ENCODE results near the gene ZMAT3. TPM values are rescaled to one million over a fixed set of nuclear protein-coding genes. Genes with fewer than 3 reads are reported as not detected.

Gene ZMAT3
- total RNA-seq, 4 donors from 2014 or later = 8.3 to 11.7 (median 10.0) TPM

DNA sequence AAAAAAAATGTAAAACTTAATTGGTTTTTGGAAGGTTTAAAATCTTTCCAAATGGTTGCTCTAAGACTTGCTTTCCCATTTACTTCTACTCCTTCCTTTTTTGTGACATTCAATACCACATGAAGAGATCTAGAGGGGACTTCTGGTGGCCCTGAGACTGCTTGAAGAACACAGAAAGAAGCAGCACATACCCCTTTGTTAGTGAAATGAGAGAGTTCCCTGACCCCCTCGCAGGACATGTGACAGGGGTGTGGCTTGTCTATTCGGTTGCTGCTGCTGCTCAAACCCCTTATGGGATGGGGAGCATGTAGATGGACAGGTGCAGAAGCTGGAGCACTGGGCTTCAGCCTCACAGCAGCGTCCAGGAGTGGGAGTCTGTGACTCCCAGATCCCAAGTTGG, 71.0 kb downstream of the ZMAT3 start:
- TF ChIP-seq, protein P1, sequence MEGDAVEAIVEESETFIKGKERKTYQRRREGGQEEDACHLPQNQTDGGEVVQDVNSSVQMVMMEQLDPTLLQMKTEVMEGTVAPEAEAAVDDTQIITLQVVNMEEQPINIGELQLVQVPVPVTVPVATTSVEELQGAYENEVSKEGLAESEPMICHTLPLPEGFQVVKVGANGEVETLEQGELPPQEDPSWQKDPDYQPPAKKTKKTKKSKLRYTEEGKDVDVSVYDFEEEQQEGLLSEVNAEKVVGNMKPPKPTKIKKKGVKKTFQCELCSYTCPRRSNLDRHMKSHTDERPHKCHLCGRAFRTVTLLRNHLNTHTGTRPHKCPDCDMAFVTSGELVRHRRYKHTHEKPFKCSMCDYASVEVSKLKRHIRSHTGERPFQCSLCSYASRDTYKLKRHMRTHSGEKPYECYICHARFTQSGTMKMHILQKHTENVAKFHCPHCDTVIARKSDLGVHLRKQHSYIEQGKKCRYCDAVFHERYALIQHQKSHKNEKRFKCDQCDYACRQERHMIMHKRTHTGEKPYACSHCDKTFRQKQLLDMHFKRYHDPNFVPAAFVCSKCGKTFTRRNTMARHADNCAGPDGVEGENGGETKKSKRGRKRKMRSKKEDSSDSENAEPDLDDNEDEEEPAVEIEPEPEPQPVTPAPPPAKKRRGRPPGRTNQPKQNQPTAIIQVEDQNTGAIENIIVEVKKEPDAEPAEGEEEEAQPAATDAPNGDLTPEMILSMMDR (IDR thresholded peaks at IDR 0.05) = no peak
- TF ChIP-seq POLR2A (IDR thresholded peaks at IDR 0.05) = no peak
- H3K27me3 ChIP-seq = no peaks in the 10 kb centered on the region

DNA sequence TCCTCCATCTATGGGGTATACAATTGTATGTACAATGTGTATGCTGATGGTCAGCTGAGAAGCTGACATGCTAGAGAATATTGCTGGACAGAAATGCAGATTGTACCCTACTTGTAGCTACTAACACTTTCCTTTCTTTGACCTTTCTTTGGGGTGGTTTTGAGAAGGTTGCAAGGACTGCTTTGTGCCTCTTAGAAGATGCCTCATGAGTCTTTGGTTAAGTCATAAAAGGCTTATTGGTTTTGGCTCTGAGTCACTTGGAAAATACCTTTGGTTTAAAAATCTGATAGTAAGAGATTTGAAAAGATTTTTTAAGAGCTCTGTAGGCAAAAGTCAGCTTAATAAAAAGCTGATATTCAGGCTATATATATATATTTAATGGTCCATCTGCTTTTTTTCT, 71.5 kb downstream of the ZMAT3 start:
- Histone ChIP-seq H3K4me1 (no peaks in the 10 kb centered on the region), H3K36me3 (no peaks in the 10 kb centered on the region), H3K27ac (no peak overlapping the region), H3K27me3 (no peaks in the 10 kb centered on the region), H3K9me3 (no peaks in the 10 kb centered on the region), H3K4me3 (no peak overlapping the region)
- no peak for TF ChIP-seq POLR2A (IDR thresholded peaks at IDR 0.05)
- TF ChIP-seq, protein P1 (IDR thresholded peaks at IDR 0.05) = no peak
- no peak for DNase-seq

More for the DNA sequence above, 71.0 kb downstream of the ZMAT3 start:
- DNase-seq = no peak
- H3K4me3 ChIP-seq = no peak overlapping the region
- no peaks in the 10 kb centered on the region for H3K36me3 ChIP-seq
- H3K27ac ChIP-seq = no peak overlapping the region
- H3K4me1 ChIP-seq = no peaks in the 10 kb centered on the region
- no peaks in the 10 kb centered on the region for H3K9me3 ChIP-seq

DNA sequence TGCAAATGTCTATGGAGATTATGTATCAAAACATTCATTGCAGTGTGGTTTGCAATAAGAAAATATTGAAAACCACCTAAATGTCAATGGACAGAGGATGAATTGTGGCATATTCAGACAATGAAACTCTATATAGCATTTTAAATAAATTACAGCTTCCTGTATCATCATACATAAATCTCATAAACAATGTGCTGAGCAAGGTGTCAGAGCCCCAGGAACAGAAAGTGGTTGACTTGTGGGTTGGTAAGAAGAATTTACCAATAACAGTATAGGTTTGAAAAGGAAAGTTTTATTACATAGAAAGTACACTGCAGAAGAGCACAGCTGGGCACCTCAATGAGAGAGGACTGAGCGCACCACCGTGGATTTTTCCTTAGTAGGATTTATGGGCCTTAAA, 75.2 kb downstream of the ZMAT3 start:
- TF ChIP-seq, protein P1 (IDR thresholded peaks at IDR 0.05) = no peak
- no peak for TF ChIP-seq POLR2A (IDR thresholded peaks at IDR 0.05)

DNA sequence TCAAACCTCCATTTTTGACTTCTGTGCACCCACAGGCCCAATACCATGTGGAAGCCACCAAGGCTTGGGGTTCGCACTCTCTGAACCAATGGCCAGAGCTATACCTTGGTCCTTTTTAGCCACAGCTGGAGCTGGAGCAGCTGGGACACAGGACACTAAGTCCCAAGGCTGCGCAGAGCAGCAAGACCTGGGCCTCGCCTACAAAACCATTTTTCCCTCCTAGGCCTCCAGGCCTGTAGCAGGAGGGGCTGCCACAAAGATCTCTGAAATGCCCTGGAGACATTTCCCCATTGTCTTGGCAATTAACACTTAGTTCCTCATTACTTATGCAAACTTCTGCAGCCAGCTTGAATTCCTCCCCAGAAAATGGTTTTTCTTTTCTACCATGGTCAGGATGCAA, 81.3 kb downstream of the ZMAT3 start:
- H3K9me3 ChIP-seq = peaks cover 0 to 30% (median 9%) of the 10 kb centered on the region in 4 donors
- TF ChIP-seq POLR2A (IDR thresholded peaks at IDR 0.05) = no peak
- TF ChIP-seq, protein P1 (IDR thresholded peaks at IDR 0.05) = no peak

More for the DNA sequence above, 75.2 kb downstream of the ZMAT3 start:
- H3K4me3 ChIP-seq = no peak overlapping the region
- H3K27me3 ChIP-seq = no peaks in the 10 kb centered on the region
- H3K27ac ChIP-seq = no peak overlapping the region
- no peaks in the 10 kb centered on the region for H3K4me1 ChIP-seq
- H3K36me3 ChIP-seq = no peaks in the 10 kb centered on the region
- no peaks in the 10 kb centered on the region for H3K9me3 ChIP-seq
- DNase-seq = no peak

DNA sequence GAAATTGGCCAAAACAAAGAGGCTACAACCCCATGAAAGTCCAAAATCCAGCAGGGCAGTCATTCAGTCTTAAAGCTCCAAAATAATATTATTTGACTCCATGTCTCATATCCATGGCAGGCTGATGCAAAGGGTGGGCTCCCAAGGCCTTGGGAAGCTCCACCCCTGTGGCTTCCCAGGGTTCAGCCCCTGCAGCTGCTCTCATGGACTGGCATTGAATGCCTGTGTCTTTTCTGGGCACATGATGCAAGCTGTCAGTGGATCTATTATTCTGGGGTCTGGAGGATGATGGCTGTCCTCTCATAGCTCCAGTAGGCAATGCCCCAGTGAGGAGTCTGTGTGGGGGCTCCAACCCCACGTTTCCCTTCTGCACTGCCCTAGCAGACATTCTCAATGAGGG, 81.8 kb downstream of the ZMAT3 start:
- no peak overlapping the region for H3K27ac ChIP-seq
- H3K9me3 ChIP-seq = peaks cover 0 to 30% (median 9%) of the 10 kb centered on the region in 4 donors
- no peaks in the 10 kb centered on the region for H3K36me3 ChIP-seq
- H3K4me1 ChIP-seq = no peaks in the 10 kb centered on the region
- no peak overlapping the region for H3K4me3 ChIP-seq
- no peaks in the 10 kb centered on the region for H3K27me3 ChIP-seq
- no peak for DNase-seq
- TF ChIP-seq, protein P1 (IDR thresholded peaks at IDR 0.05) = no peak
- no peak for TF ChIP-seq POLR2A (IDR thresholded peaks at IDR 0.05)

More for the DNA sequence above, 81.3 kb downstream of the ZMAT3 start:
- DNase-seq = no peak
- H3K27ac ChIP-seq = no peak overlapping the region
- H3K4me1 ChIP-seq = no peaks in the 10 kb centered on the region
- H3K4me3 ChIP-seq = no peak overlapping the region
- H3K27me3 ChIP-seq = no peaks in the 10 kb centered on the region
- no peaks in the 10 kb centered on the region for H3K36me3 ChIP-seq

DNA sequence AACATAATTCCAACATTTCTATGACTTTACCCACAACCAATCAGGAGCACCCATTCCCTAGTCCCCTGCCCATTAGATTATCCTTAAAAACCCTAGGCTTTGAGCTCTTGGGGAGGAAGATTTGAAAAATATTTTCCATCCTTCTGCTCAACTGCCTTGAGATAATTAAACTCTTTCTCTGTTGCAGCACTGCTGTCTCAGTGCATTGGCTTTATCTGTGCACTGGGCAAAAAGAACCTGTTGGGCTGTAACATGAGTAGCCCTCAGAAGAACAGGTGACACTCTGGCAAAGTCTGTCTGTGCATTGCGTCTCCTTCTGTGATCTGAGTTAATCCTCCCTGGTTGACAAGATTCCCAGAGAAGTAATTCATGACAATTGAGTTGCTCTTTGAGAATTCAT, 83.9 kb downstream of the ZMAT3 start:
- Histone ChIP-seq H3K27me3 (no peaks in the 10 kb centered on the region), H3K27ac (no peak overlapping the region), H3K9me3 (peaks cover 0 to 30% (median 9%) of the 10 kb centered on the region in 4 donors), H3K36me3 (no peaks in the 10 kb centered on the region), H3K4me3 (no peak overlapping the region), H3K4me1 (no peaks in the 10 kb centered on the region)
- DNase-seq = no peak
- TF ChIP-seq POLR2A (IDR thresholded peaks at IDR 0.05) = no peak
- TF ChIP-seq, protein P1 (IDR thresholded peaks at IDR 0.05) = no peak

All from Peyer's patch (tissue), 4 donors.